Measurements from ENCODE around the gene LDHA. TPM values are rescaled to one million over a fixed set of nuclear protein-coding genes. Genes with fewer than 3 reads are reported as not detected.

The LDHA gene
- total and polyA plus RNA-seq, 2 of the 13 experiments (the other 11 are each of a cell fraction or from before 2014, with no cell fraction given) = 805 to 1,547 TPM

DNA sequence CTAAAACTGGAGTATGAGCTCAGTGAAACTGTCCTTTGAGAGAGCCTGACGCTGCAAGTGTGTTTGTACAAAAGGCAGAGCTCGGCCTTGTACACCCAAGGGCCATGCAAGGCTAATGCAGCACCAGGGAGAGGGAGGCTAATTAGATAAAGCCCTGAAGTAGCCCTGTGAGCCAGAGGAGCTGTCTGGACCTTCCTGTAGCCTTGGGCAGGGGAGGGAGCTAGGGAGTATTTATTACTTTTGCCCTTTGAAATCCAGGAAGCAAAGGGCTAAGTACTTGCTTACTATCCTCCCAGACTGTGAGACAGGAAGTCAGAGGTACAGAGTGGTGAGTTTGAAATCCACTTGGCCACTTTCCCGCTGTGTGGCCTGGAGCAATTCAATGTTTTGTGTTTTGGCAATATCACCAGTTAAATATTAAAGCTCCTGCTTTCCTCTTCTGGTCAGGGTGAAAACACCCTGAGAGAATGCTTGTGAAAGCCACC lies 10.2 kb upstream of the LDHA start (continued):
- TF ChIP-seq ZBTB20 (CRISPR knock-in tag; IDR thresholded peaks at IDR 0.05; ENCODE audit: borderline replicate concordance, low read depth) (no peak; the same call in 1 of the 2 replicates), HIVEP1 (CRISPR knock-in tag; IDR thresholded peaks at IDR 0.05) (no peak), TARDBP (CRISPR knock-in tag; IDR thresholded peaks at IDR 0.05) (no peak; the same call in 1 of the 2 replicates), NFKB2 (CRISPR knock-in tag; IDR thresholded peaks at IDR 0.05; ENCODE audit: borderline replicate concordance) (0 out of 2 replicates have a peak, but pooled peaks have one; percentile 6), ZNF83 (CRISPR knock-in tag; IDR thresholded peaks at IDR 0.05; ENCODE audit: borderline replicate concordance) (0 out of 2 replicates have a peak, but pooled peaks have one; percentile 8), ZNF510 (CRISPR knock-in tag; IDR thresholded peaks at IDR 0.05; ENCODE audit: low read depth) (no peak), ZHX1 (CRISPR knock-in tag; IDR thresholded peaks at IDR 0.05; ENCODE audit: low read depth) (no peak), U2AF2 (IDR thresholded peaks at IDR 0.05; ENCODE audit: low read depth, low read length) (no peak), ZNF512B (CRISPR knock-in tag; IDR thresholded peaks at IDR 0.05; ENCODE audit: borderline replicate concordance) (no peak), ELF1 (CRISPR knock-in tag; IDR thresholded peaks at IDR 0.05) (peak; percentile 82), GABPA (IDR thresholded peaks at IDR 0.05; ENCODE audit: low read depth, low read length) (no peak), GABPA (CRISPR knock-in tag; IDR thresholded peaks at IDR 0.05; ENCODE audit: low read depth) (peak; percentile 80), ZNF230 (CRISPR knock-in tag; IDR thresholded peaks at IDR 0.05) (peak; percentile 65; the same call in 1 of the 2 replicates), FOXP1 (IDR thresholded peaks at IDR 0.05) (no peak), FOXP1 (CRISPR knock-in tag; IDR thresholded peaks at IDR 0.05) (peak; percentile 72), PATZ1 (CRISPR knock-in tag; IDR thresholded peaks at IDR 0.05) (peak; percentile 21; the same call in 1 of the 2 replicates), SP5 (CRISPR knock-in tag; IDR thresholded peaks at IDR 0.05; ENCODE audit: borderline replicate concordance, low read depth) (peak; percentile 35; the same call in 1 of the 2 replicates), ZNF3 (CRISPR knock-in tag; IDR thresholded peaks at IDR 0.05) (no peak), NR3C1 (CRISPR knock-in tag; IDR thresholded peaks at IDR 0.05) (no peak), GFI1 (CRISPR knock-in tag; IDR thresholded peaks at IDR 0.05; ENCODE audit: borderline replicate concordance) (peak; percentile 6; the same call in 1 of the 2 replicates), ZSCAN12 (CRISPR knock-in tag; IDR thresholded peaks at IDR 0.05) (no peak), ZNF850 (CRISPR knock-in tag; conservative IDR thresholded peaks at IDR 0.05) (no peak), PCBP1 (IDR thresholded peaks at IDR 0.05; ENCODE audit: borderline replicate concordance, low read depth, low read length) (no peak), ZKSCAN5 (CRISPR knock-in tag; IDR thresholded peaks at IDR 0.05) (no peak)
